AML-193 (cell line): ENCODE results near the gene ITGAD.

Source experiments
- DNase-seq, 2 experiments: peaks; one replicate each; lab custom pipeline; 2025; lab: John Stamatoyannopoulos, UW

The ITGAD gene

DNA sequence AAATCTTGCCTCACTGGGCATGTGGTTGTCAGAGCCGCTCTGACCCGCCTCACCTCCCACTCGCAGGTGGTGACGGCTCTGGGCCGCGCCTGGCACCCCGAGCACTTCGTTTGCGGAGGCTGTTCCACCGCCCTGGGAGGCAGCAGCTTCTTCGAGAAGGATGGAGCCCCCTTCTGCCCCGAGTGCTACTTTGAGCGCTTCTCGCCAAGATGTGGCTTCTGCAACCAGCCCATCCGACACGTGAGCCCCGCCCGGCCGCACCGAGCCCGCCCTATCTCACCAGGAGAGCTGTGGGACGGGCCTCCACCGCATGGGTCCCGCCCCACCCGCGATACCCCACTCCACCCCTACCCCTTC lies 82.8 kb downstream of the ITGAD start:
- no peak for DNase-seq
